Stimulated activated CD8-positive, alpha-beta memory T cell treated with anti-CD3 and anti-CD28 coated beads, Interleukin-15, amount 100 ng/mL, for 4 hours (primary cell): Measurements from ENCODE around the gene SNORC.
A peak's percentile ranks its signal among the peaks of the same experiment; 100 is the strongest.
"Not testable (repeated sequence)": the region's sequence is repeated elsewhere in the genome, so short reads cannot be mapped to it uniquely, and the experiment has no call there.

Source experiments
- DNase-seq, 2 donors: peaks; one replicate each; pipeline ENCODE4 v3.0.0-alpha.2; 2020; ENCODE audit warnings: low read depth in 2 of 2

SNORC gene

GRCh38 chr2:232870018-232870765 lies at the start of gene SNORC:
TSS of gene SNORC (plus strand) at chr2:232870264. CDS start at chr2:232870342, 78 bp downstream.
- DNase-seq: no peak

GRCh38 chr2:232829988-232830387 lies 40.1 kb upstream of the SNORC start:
- no peak for DNase-seq

GRCh38 chr2:232831496-232831895 lies 38.6 kb upstream of the SNORC start:
- DNase-seq: no peak

- no peak for DNase-seq
These were observed 36.2 kb upstream of the SNORC start for GRCh38 chr2:232833830-232834229.

- no peak for DNase-seq
These were observed 34.3 kb upstream of the SNORC start for GRCh38 chr2:232835687-232836208.

GRCh38 chr2:232836934-232837333 lies 33.1 kb upstream of the SNORC start:
- no peak for DNase-seq

GRCh38 chr2:232838406-232838874 lies 31.6 kb upstream of the SNORC start:
- peak in 1 of 2 donors; percentile 47 for DNase-seq

- no peak for DNase-seq
These were observed 30.5 kb upstream of the SNORC start for GRCh38 chr2:232839411-232840079.

- no peak for DNase-seq
These were observed 27.4 kb upstream of the SNORC start for GRCh38 chr2:232842689-232843088.

GRCh38 chr2:232843834-232844233 lies 26.2 kb upstream of the SNORC start:
- no peak for DNase-seq

- DNase-seq: no peak
These were observed 24.0 kb upstream of the SNORC start for GRCh38 chr2:232846055-232846454.

- no peak for DNase-seq
These were observed 20.0 kb upstream of the SNORC start for GRCh38 chr2:232850039-232850438.

- DNase-seq: not testable (repeated sequence)
These were observed 18.0 kb upstream of the SNORC start for GRCh38 chr2:232852081-232852480.

GRCh38 chr2:232852676-232853075 lies 17.4 kb upstream of the SNORC start:
- DNase-seq: no peak

- DNase-seq: no peak
These were observed 16.0 kb upstream of the SNORC start for GRCh38 chr2:232854082-232854481.

GRCh38 chr2:232857158-232857563 lies 12.9 kb upstream of the SNORC start:
- DNase-seq: no peak

- DNase-seq: no peak
These were observed 10.6 kb upstream of the SNORC start for GRCh38 chr2:232859385-232859916.

GRCh38 chr2:232860593-232861241 lies 9.3 kb upstream of the SNORC start:
- no peak for DNase-seq

GRCh38 chr2:232861353-232861752 lies 8.7 kb upstream of the SNORC start:
- no peak for DNase-seq

- DNase-seq: no peak
These were observed 6.1 kb upstream of the SNORC start for GRCh38 chr2:232863996-232864395.

- DNase-seq: no peak
These were observed 4.9 kb upstream of the SNORC start for GRCh38 chr2:232865165-232865564.

- no peak for DNase-seq
These were observed 4.0 kb upstream of the SNORC start for GRCh38 chr2:232866104-232866503.
